GM12801 (cell line): ENCODE measurements around the gene RALGPS2.

Source experiments
- CTCF ChIP-seq: IDR thresholded peaks from one replicate; pipeline ENCODE4 v1.5.1; 2011; ENCODE audit warnings: control low read depth; ENCODE audit not compliant: insufficient read length; ENCODE audit errors: extremely low read depth

RALGPS2 gene

GRCh38 chr1:178702146-178702545 lies 22.9 kb upstream of the RALGPS2 start:
- TF ChIP-seq CTCF: no peak

- TF ChIP-seq CTCF: no peak
These were observed 20.2 kb upstream of the RALGPS2 start for GRCh38 chr1:178704833-178705232.

- TF ChIP-seq CTCF: no peak
These were observed 18.6 kb upstream of the RALGPS2 start for GRCh38 chr1:178706432-178706831.

GRCh38 chr1:178713259-178713658 lies 11.8 kb upstream of the RALGPS2 start:
- no peak for TF ChIP-seq CTCF

GRCh38 chr1:178714453-178714852 lies 10.6 kb upstream of the RALGPS2 start:
- TF ChIP-seq CTCF: no peak

- TF ChIP-seq CTCF: no peak
These were observed 8.9 kb upstream of the RALGPS2 start for GRCh38 chr1:178716111-178716510.

GRCh38 chr1:178718520-178718919 lies 6.5 kb upstream of the RALGPS2 start:
- TF ChIP-seq CTCF: no peak

GRCh38 chr1:178723546-178723945 lies 1.5 kb upstream of the RALGPS2 start:
- no peak for TF ChIP-seq CTCF
